Common myeloid progenitor, CD34-positive (primary cell): Measurements from ENCODE around the gene B4GALNT1.
A peak's percentile ranks its signal among the peaks of the same experiment; 100 is the strongest.
"Not testable (repeated sequence)": the region's sequence is repeated elsewhere in the genome, so short reads cannot be mapped to it uniquely, and the experiment has no call there.

Source experiments
- CTCF ChIA-PET: fragments of 350-600 bp; sonication (Branson Sonifier 250); formaldehyde crosslinking; loops from one replicate; lab custom pipeline; 2021; ENCODE audit warnings: antibody characterized with exemption; lab: Charles Lee
- POLR2A ChIA-PET: fragments of 350-600 bp; sonication (Branson Sonifier 250); formaldehyde crosslinking; loops from one replicate; lab custom pipeline; 2021; ENCODE audit warnings: antibody characterized with exemption; lab: Charles Lee
- DNase-seq, 3 donors: peaks; one replicate each; pipeline versions ENCODE4 v3.0.0 to v3.0.0-alpha.2; 2013
- H3K27ac ChIP-seq, 2 experiments: 1 replicate in 1 of 2; 2 replicates in 1 of 2; pipeline ENCODE4 v1.7.0; 2013; ENCODE audit warnings: inconsistent platforms in 2 of 2, low read length in 2 of 2, mild to moderate bottlenecking in 2 of 2, low read depth in 1 of 2, moderate library complexity in 1 of 2; ENCODE audit not compliant: severe bottlenecking in 2 of 2, insufficient read depth in 1 of 2, poor library complexity in 1 of 2
- H3K27me3 ChIP-seq, 5 experiments: replicated peaks in 2 of 5; 1 replicate in 3 of 5; 2 replicates in 2 of 5; pipeline versions ENCODE4 v1.6.1 to v1.7.0; 2013; ENCODE audit warnings: low read length in 4 of 5, mild to moderate bottlenecking in 2 of 5, moderate library complexity in 2 of 5, inconsistent platforms in 1 of 5; ENCODE audit not compliant: insufficient read depth in 5 of 5, control insufficient read depth in 4 of 5
- H3K36me3 ChIP-seq, 4 experiments: 1 replicate in 2 of 4; 2 replicates in 2 of 4; pipeline versions ENCODE4 v1.6.1 to v1.7.0; 2013; ENCODE audit warnings: low read length in 3 of 4, control low read depth in 1 of 4, mild to moderate bottlenecking in 1 of 4; ENCODE audit not compliant: control insufficient read depth in 4 of 4, insufficient read depth in 4 of 4
- H3K4me1 ChIP-seq, 4 experiments: 1 replicate in 3 of 4; 2 replicates in 1 of 4; pipeline versions ENCODE4 v1.6.1 to v1.7.1; 2013; ENCODE audit warnings: low read length in 3 of 4, mild to moderate bottlenecking in 3 of 4, control low read depth in 1 of 4, inconsistent platforms in 1 of 4, moderate library complexity in 1 of 4; ENCODE audit not compliant: control insufficient read depth in 4 of 4, insufficient read depth in 4 of 4; ENCODE audit errors: control extremely low read depth in 1 of 4
- H3K4me3 ChIP-seq, 7 experiments: 1 replicate in 4 of 7; 2 replicates in 3 of 7; pipeline versions ENCODE4 v1.5.1 to v1.7.0; 2013; ENCODE audit warnings: mild to moderate bottlenecking in 7 of 7, low read length in 6 of 7, moderate library complexity in 6 of 7, inconsistent platforms in 2 of 7, low read depth in 2 of 7, control low read depth in 1 of 7; ENCODE audit not compliant: insufficient read depth in 4 of 7, control insufficient read depth in 1 of 7; ENCODE audit errors: extremely low read depth in 1 of 7
- H3K9me3 ChIP-seq, 5 experiments: 1 replicate in 4 of 5; 2 replicates in 1 of 5; pipeline versions ENCODE4 v1.6.1 to v1.7.1; 2013; ENCODE audit warnings: low read length in 4 of 5, mild to moderate bottlenecking in 2 of 5, inconsistent platforms in 1 of 5, low read depth in 1 of 5, moderate library complexity in 1 of 5; ENCODE audit not compliant: control insufficient read depth in 4 of 5, insufficient read depth in 2 of 5; ENCODE audit errors: control extremely low read depth in 1 of 5
- WGBS: methylation state at CpG from one replicate; pipeline ENCODE4 v1.1.5; 2013; ENCODE audit not compliant: insufficient coverage; 5-methylcytosine and 5-hydroxymethylcytosine counted together

B4GALNT1 gene

DNA sequence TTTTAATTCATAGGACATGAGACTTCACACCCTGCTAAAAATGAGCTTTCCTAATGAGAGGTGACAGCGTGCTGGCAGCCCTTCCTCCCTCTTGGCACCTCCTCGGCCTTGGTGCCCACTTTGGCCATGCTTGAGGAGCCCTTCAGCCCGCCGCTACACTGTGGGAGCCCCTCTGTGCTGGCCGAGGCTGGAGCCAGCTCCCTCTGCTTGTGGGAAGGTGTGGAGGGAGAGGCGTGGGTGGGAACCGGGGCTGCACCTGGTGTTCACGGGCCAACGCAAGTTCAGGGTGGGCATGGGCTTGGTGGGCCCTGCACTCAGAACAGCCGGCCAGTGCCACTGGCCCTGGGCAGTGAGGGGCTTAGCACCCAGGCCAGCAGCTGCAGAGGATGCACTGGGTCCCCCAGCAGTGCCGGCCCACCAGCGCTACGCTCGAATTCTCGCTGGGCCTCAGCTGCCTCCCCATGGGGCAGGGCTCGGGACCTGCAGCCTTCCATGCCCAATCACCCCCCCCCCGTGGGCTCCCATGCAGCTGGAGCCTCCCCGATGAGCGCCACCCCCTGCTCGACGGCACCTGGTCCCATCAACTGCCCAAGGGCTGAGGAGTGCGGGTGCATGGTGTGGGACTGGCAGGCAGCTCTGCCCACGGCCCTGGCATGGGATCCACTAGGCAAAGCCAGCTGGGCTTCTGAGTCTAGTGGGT, 22.7 kb upstream of the B4GALNT1 start:
- no peaks in the 10 kb centered on the region for H3K4me1 ChIP-seq
- H3K9me3 ChIP-seq: peaks cover 0 to 5% (median 1%) of the 10 kb centered on the region in 5 experiments
- no peak overlapping the region for H3K4me3 ChIP-seq
- no peak overlapping the region for H3K27ac ChIP-seq
- ChIA-PET CTCF (interaction anchor here (0.7 to 1.3 kb wide), 6 partner anchors 17 to 740 kb away, joined by 3 to 5 read pairs (median 3); partner anchors contain the start of gene B4GALNT1), POLR2A (interaction anchor here (1.6 kb wide), 1 partner anchor 28 kb away, joined by 5 read pairs; no protein-coding TSS in a partner anchor)
- WGBS: 87% methylated on average over 7 of the region's 23 CpGs
- H3K27me3 ChIP-seq: no peaks in the 10 kb centered on the region
- DNase-seq: no peak
- no peaks in the 10 kb centered on the region for H3K36me3 ChIP-seq

DNA sequence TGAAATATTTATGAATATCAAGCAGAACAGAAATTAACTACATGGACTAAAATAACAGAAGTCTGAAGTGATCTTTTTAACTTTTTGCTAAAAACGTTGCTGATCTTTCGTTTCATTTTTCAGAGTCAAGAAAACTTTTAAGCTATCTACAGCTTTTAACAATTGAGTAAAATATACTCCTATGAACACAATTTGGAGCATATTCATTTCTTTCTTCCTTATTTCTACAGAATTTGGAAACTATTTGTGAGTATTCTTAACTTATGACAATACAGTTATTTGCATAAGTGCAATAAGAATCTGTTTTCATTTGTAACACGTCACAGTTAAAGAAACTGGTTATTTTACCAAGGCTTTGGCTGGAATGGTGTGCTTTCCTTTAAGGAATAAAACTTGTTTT, 21.0 kb upstream of the B4GALNT1 start:
- H3K4me3 ChIP-seq: no peak overlapping the region
- ChIA-PET CTCF (interaction anchor here (0.8 kb wide), 1 partner anchor 8 kb away, joined by 3 read pairs; no protein-coding TSS in a partner anchor), POLR2A (no interaction called here)
- no peaks in the 10 kb centered on the region for H3K4me1 ChIP-seq
- WGBS: no CpG with 5 or more reads among the region's 3 CpGs
- H3K27ac ChIP-seq: no peak overlapping the region
- H3K36me3 ChIP-seq: no peaks in the 10 kb centered on the region
- no peaks in the 10 kb centered on the region for H3K27me3 ChIP-seq
- H3K9me3 ChIP-seq: peaks cover 0 to 5% (median 1%) of the 10 kb centered on the region in 5 experiments
- no peak for DNase-seq

DNA sequence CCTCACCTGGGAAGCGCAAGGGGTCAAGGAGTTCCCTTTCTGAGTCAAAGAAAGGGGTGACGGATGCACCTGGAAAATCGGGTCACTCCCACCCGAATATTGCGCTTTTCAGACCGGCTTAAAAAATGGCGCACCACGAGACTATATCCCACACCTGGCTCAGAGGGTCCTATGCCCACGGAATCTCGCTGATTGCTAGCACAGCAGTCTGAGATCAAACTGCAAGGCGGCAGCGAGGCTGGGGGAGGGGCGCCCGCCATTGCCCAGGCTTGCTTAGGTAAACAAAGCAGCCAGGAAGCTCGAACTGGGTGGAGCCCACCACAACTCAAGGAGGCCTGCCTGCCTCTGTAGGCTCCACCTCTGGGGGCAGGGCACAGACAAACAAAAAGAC, 13.7 kb upstream of the B4GALNT1 start:
- H3K4me3 ChIP-seq, DNase-seq, H3K27me3 ChIP-seq, H3K4me1 ChIP-seq, H3K9me3 ChIP-seq, H3K36me3 ChIP-seq, H3K27ac ChIP-seq, POLR2A ChIA-PET: not testable (repeated sequence)
- CTCF ChIA-PET: interaction anchor here (1.0 kb wide), 1 partner anchor 62 kb away, joined by 3 read pairs; no protein-coding TSS in a partner anchor
- no CpG with 5 or more reads among the region's 15 CpGs for WGBS

GRCh38 chr12:57645990-57646658, 13.1 kb upstream of the B4GALNT1 start:
- H3K27ac ChIP-seq, H3K36me3 ChIP-seq, H3K4me1 ChIP-seq, H3K9me3 ChIP-seq, POLR2A ChIA-PET, H3K27me3 ChIP-seq, H3K4me3 ChIP-seq: not testable (repeated sequence)
- no CpG with 5 or more reads among the region's 13 CpGs for WGBS
- DNase-seq: peak in 2 of 3 donors; percentile 45 to 56
- CTCF ChIA-PET: interaction anchor here (1.0 kb wide), 1 partner anchor 61 kb away, joined by 3 read pairs; no protein-coding TSS in a partner anchor

- H3K4me1 ChIP-seq: no peaks in the 10 kb centered on the region
- CTCF ChIA-PET: interaction anchor here (0.8 to 1.8 kb wide), 7 partner anchors 11 to 66 kb away, joined by 3 to 6 read pairs (median 4); no protein-coding TSS in a partner anchor
- H3K36me3 ChIP-seq: no peaks in the 10 kb centered on the region
- H3K27ac ChIP-seq: no peak overlapping the region
- peaks cover 0 to 7% (median 1%) of the 10 kb centered on the region in 5 experiments for H3K9me3 ChIP-seq
- DNase-seq: peak in 2 of 3 donors; percentile 26 to 27
- peaks cover 0 to 11% (median 3%) of the 10 kb centered on the region in 5 experiments for H3K27me3 ChIP-seq
- POLR2A ChIA-PET: no interaction called here
- H3K4me3 ChIP-seq: no peak overlapping the region
- 47% methylated on average over 3 of the region's 5 CpGs for WGBS
These were observed 8.9 kb upstream of the B4GALNT1 start for GRCh38 chr12:57641699-57642442.

- Histone ChIP-seq H3K4me1 (no peaks in the 10 kb centered on the region), H3K4me3 (no peak overlapping the region), H3K27me3 (peaks cover 0 to 11% (median 3%) of the 10 kb centered on the region in 5 experiments), H3K9me3 (peaks cover 0 to 4% (median 0%) of the 10 kb centered on the region in 5 experiments), H3K36me3 (no peaks in the 10 kb centered on the region), H3K27ac (no peak overlapping the region)
- ChIA-PET POLR2A (no interaction called here), CTCF (interaction anchor here (0.6 to 2.2 kb wide), 2 partner anchors 12 to 31 kb away, joined by 5 to 7 read pairs; no protein-coding TSS in a partner anchor)
- 92% methylated on average over 7 of the region's 7 CpGs for WGBS
- DNase-seq: no peak
These were observed 7.4 kb upstream of the B4GALNT1 start for GRCh38 chr12:57640175-57641042.
